Activated naive CD8-positive, alpha-beta T cell (primary cell): Measurements from ENCODE around the gene FCHO2.

Source experiments
- H3K27ac Mint-ChIP-seq: one replicate; pipeline ENCODE4 v1.8.0; 2021; ENCODE audit warnings: mixed read lengths
- H3K27me3 Mint-ChIP-seq: one replicate; pipeline ENCODE4 v1.8.0; 2021; ENCODE audit warnings: mixed read lengths
- H3K36me3 Mint-ChIP-seq: one replicate; pipeline ENCODE4 v1.8.0; 2021; ENCODE audit warnings: mixed read lengths
- H3K4me1 Mint-ChIP-seq: one replicate; pipeline ENCODE4 v1.8.0; 2021; ENCODE audit warnings: low read depth, mixed read lengths
- H3K4me3 Mint-ChIP-seq: one replicate; pipeline ENCODE4 v1.8.0; 2021; ENCODE audit warnings: mild to moderate bottlenecking, mixed read lengths
- H3K9me3 Mint-ChIP-seq: one replicate; pipeline ENCODE4 v1.8.0; 2021; ENCODE audit warnings: low read depth, mixed read lengths

The FCHO2 gene

GRCh38 chr5:73137563-73138530, 182.0 kb downstream of the FCHO2 start:
- Mint-ChIP-seq H3K36me3 (no peaks in the 10 kb centered on the region), H3K4me3 (no peak overlapping the region), H3K27me3 (peaks cover 40% of the 10 kb centered on the region), H3K27ac (no peak overlapping the region), H3K9me3 (no peaks in the 10 kb centered on the region), H3K4me1 (peaks cover 2% of the 10 kb centered on the region)

- H3K27ac Mint-ChIP-seq = no peak overlapping the region
- peaks cover 47% of the 10 kb centered on the region for H3K27me3 Mint-ChIP-seq
- no peaks in the 10 kb centered on the region for H3K36me3 Mint-ChIP-seq
- H3K4me1 Mint-ChIP-seq = peaks cover 2% of the 10 kb centered on the region
- H3K4me3 Mint-ChIP-seq = no peak overlapping the region
- no peaks in the 10 kb centered on the region for H3K9me3 Mint-ChIP-seq
Measured at GRCh38 chr5:73139485-73139884, 183.6 kb downstream of the FCHO2 start.
